ENCODE data around the gene MLXIPL.

- no peak for TF ChIP-seq CTCF (IDR thresholded peaks at IDR 0.05)
- no peak for TF ChIP-seq POLR2A (IDR thresholded peaks at IDR 0.05)
These were observed 56.3 kb downstream of the MLXIPL start for GRCh38 chr7:73567846-73568685.

Measured in esophagus squamous epithelium (tissue), 4 donors.